Gastroesophageal sphincter (tissue), 3 donors: ENCODE data around the gene GSG1L.

ENCODE experiments used
- POLR2AphosphoS5 ChIP-seq: sonication (generic); formaldehyde crosslinking; IDR thresholded peaks from one replicate; pipeline ENCODE4 v1.6.1; 2017; ENCODE audit warnings: antibody characterized with exemption
- TF ChIP-seq, protein P1 (sequence below), 4 experiments: fragments of 200-600 bp in 2 of 4; fragments of 450-650 bp in 2 of 4; sonication (generic) in 1 of 4; IDR thresholded peaks; one replicate each; pipeline ENCODE4 v1.5.1; 2017 to 2019; ENCODE audit warnings: antibody characterized with exemption in 4 of 4, mild to moderate bottlenecking in 2 of 4, moderate library complexity in 2 of 4

DNA sequence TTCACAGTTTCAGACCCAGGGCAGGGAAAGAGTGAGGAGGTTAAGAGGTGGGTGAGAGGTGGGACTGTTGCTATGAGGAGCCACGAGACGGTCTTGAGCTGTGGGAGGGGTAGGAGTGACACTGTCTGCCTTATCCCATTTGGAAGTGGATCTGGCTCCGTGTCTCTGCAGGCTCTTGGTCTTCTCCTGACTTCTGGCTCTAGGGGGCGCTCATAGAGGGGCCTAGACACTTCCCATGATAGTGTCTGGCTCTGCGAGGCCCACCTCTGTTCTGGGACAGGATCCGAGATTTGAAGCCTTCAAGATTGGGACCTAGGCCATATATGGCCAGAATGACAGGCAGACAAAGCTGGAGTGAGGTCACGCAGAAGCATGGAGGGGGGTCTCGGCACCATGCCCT is 204.5 kb downstream of the GSG1L start:
- TF ChIP-seq, protein P1, sequence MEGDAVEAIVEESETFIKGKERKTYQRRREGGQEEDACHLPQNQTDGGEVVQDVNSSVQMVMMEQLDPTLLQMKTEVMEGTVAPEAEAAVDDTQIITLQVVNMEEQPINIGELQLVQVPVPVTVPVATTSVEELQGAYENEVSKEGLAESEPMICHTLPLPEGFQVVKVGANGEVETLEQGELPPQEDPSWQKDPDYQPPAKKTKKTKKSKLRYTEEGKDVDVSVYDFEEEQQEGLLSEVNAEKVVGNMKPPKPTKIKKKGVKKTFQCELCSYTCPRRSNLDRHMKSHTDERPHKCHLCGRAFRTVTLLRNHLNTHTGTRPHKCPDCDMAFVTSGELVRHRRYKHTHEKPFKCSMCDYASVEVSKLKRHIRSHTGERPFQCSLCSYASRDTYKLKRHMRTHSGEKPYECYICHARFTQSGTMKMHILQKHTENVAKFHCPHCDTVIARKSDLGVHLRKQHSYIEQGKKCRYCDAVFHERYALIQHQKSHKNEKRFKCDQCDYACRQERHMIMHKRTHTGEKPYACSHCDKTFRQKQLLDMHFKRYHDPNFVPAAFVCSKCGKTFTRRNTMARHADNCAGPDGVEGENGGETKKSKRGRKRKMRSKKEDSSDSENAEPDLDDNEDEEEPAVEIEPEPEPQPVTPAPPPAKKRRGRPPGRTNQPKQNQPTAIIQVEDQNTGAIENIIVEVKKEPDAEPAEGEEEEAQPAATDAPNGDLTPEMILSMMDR (IDR thresholded peaks at IDR 0.05): no peak
- no peak for TF ChIP-seq POLR2AphosphoS5
